Measurements from ENCODE around the gene MTM1. TPM values are rescaled to one million over a fixed set of nuclear protein-coding genes. Genes with fewer than 3 reads are reported as not detected.

MTM1 gene
- total RNA-seq, 1 donor = 9.8 TPM

DNA sequence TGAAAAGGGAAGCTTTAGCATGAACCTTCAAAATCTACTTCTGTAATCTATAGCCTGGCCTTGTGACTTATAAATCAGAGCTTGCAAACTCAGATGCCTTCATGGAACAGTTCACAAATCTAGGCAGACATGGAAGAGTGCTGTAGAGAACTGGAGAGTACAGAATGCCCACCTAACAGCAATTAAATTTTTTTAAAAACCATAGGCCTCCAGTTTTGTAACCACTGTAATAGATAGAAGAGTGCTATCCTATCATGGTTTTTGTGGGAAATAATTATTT lies 135.2 kb downstream of the MTM1 start:
- Histone ChIP-seq H3K27ac (ENCODE audit: low read depth, low read length) (peak overlapping the region; percentile 66), H3K79me2 (ENCODE audit: insufficient read depth, low read length) (peaks cover 13% of the 10 kb centered on the region), H3K4me2 (ENCODE audit: insufficient read depth, low read length) (no peak overlapping the region), H4K20me1 (ENCODE audit: insufficient read depth, low read length) (no peaks in the 10 kb centered on the region), H3K27me3 (ENCODE audit: insufficient read depth, low read length) (no peaks in the 10 kb centered on the region), H2AFZ (ENCODE audit: low read length) (no peak overlapping the region), H3K4me1 (ENCODE audit: insufficient read depth, low read length) (peaks cover 15% of the 10 kb centered on the region), H3K36me3 (ENCODE audit: insufficient read depth, low read length) (peaks cover 3% of the 10 kb centered on the region), H3K4me3 (ENCODE audit: insufficient read depth, low read length) (no peak overlapping the region), H3K9me3 (ENCODE audit: low read depth, low read length) (no peaks in the 10 kb centered on the region)
- no peak for TF ChIP-seq CTCF (IDR thresholded peaks at IDR 0.05; ENCODE audit: extremely low read depth, low read depth, low read length)
- no peak for DNase-seq (ENCODE audit: insufficient read length, low spot score, missing footprints)

GRCh38 chrX:150704030-150704613 lies 135.7 kb downstream of the MTM1 start:
- H3K79me2 ChIP-seq (ENCODE audit: insufficient read depth, low read length) = peaks cover 10% of the 10 kb centered on the region
- DNase-seq (ENCODE audit: insufficient read length, low spot score, missing footprints) = peak; percentile 74
- peak overlapping the region; percentile 66 for H3K27ac ChIP-seq (ENCODE audit: low read depth, low read length)

DNA sequence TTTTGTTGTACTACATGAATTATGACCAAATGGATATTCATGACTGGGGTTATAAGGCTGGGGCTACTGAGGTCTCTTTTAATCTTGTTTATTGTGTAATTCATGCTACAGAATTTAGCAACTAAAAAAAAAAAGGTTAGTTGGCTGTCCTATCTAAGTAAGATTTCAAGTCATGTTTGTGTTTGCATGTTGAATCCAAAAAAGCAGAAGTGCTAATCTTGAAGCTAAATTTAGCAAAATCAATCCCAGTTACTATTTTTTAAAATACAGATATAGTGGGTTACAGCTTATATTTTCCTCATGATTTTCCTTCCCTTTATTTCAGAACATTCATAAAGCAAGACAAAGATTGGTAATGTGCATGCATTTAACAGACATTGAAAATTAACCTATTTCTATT lies 144.2 kb downstream of the MTM1 start:
- Histone ChIP-seq H2AFZ (ENCODE audit: low read length) (no peak overlapping the region), H3K36me3 (ENCODE audit: insufficient read depth, low read length) (no peaks in the 10 kb centered on the region), H3K9me3 (ENCODE audit: low read depth, low read length) (no peaks in the 10 kb centered on the region), H3K4me3 (ENCODE audit: insufficient read depth, low read length) (no peak overlapping the region), H3K79me2 (ENCODE audit: insufficient read depth, low read length) (no peaks in the 10 kb centered on the region), H4K20me1 (ENCODE audit: insufficient read depth, low read length) (peaks cover 4% of the 10 kb centered on the region), H3K27ac (ENCODE audit: low read depth, low read length) (no peak overlapping the region), H3K4me2 (ENCODE audit: insufficient read depth, low read length) (no peak overlapping the region), H3K27me3 (ENCODE audit: insufficient read depth, low read length) (no peaks in the 10 kb centered on the region), H3K4me1 (ENCODE audit: insufficient read depth, low read length) (no peaks in the 10 kb centered on the region)
- no peak for TF ChIP-seq CTCF (IDR thresholded peaks at IDR 0.05; ENCODE audit: extremely low read depth, low read depth, low read length)
- no peak for DNase-seq (ENCODE audit: insufficient read length, low spot score, missing footprints)

More at GRCh38 chrX:150704030-150704613, 135.7 kb downstream of the MTM1 start:
- H4K20me1 ChIP-seq (ENCODE audit: insufficient read depth, low read length) = no peaks in the 10 kb centered on the region
- H2AFZ ChIP-seq (ENCODE audit: low read length) = no peak overlapping the region
- peaks cover 3% of the 10 kb centered on the region for H3K36me3 ChIP-seq (ENCODE audit: insufficient read depth, low read length)
- no peak overlapping the region for H3K4me2 ChIP-seq (ENCODE audit: insufficient read depth, low read length)
- H3K27me3 ChIP-seq (ENCODE audit: insufficient read depth, low read length) = no peaks in the 10 kb centered on the region
- H3K9me3 ChIP-seq (ENCODE audit: low read depth, low read length) = no peaks in the 10 kb centered on the region
- H3K4me1 ChIP-seq (ENCODE audit: insufficient read depth, low read length) = peaks cover 15% of the 10 kb centered on the region
- no peak for TF ChIP-seq CTCF (IDR thresholded peaks at IDR 0.05; ENCODE audit: extremely low read depth, low read depth, low read length)
- H3K4me3 ChIP-seq (ENCODE audit: insufficient read depth, low read length) = no peak overlapping the region

DNA sequence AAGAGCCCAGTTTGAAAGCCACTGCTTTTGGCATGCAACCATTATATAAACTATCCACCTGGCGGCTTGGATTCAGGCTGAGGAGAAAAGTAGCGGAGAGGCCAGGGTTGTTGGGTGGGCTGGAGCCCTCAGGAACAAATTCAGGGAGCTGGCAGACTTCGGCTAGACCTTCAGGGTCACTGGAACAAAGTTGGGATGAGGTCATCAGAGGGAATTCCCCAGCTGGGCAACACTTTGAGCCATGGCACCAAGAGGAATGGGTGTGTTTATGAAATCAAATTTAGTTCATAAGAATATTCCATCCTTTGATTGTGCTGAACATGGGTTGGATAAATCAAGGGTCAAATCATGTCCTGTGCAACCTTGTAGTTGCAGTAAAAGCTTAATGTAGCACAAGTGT lies 146.8 kb downstream of the MTM1 start:
- Histone ChIP-seq H3K27ac (ENCODE audit: low read depth, low read length) (no peak overlapping the region), H3K36me3 (ENCODE audit: insufficient read depth, low read length) (no peaks in the 10 kb centered on the region), H4K20me1 (ENCODE audit: insufficient read depth, low read length) (peaks cover 4% of the 10 kb centered on the region), H3K9me3 (ENCODE audit: low read depth, low read length) (no peaks in the 10 kb centered on the region), H3K79me2 (ENCODE audit: insufficient read depth, low read length) (no peaks in the 10 kb centered on the region), H3K4me3 (ENCODE audit: insufficient read depth, low read length) (no peak overlapping the region), H2AFZ (ENCODE audit: low read length) (no peak overlapping the region), H3K4me1 (ENCODE audit: insufficient read depth, low read length) (no peaks in the 10 kb centered on the region), H3K4me2 (ENCODE audit: insufficient read depth, low read length) (no peak overlapping the region), H3K27me3 (ENCODE audit: insufficient read depth, low read length) (no peaks in the 10 kb centered on the region)
- DNase-seq (ENCODE audit: insufficient read length, low spot score, missing footprints) = no peak
- no peak for TF ChIP-seq CTCF (IDR thresholded peaks at IDR 0.05; ENCODE audit: extremely low read depth, low read depth, low read length)
